Muscle of leg (tissue), 11 donors: Measurements from ENCODE around the gene ADCY6. TPM values are rescaled to one million over a fixed set of nuclear protein-coding genes. Genes with fewer than 3 reads are reported as not detected.

Experiments
- DNase-seq: peaks from one replicate; pipeline ENCODE4 v3.0.0; 2013
- H3K27ac ChIP-seq: one replicate; pipeline ENCODE4 v1.5.1; 2013; ENCODE audit warnings: mild to moderate bottlenecking, low read length, control low read depth
- H3K27me3 ChIP-seq: one replicate; pipeline ENCODE4 v1.6.1; 2013; ENCODE audit warnings: low read length; ENCODE audit not compliant: control insufficient read depth, insufficient read depth
- H3K36me3 ChIP-seq: one replicate; pipeline ENCODE4 v1.6.1; 2013; ENCODE audit warnings: low read length; ENCODE audit not compliant: control insufficient read depth, insufficient read depth
- H3K4me1 ChIP-seq: one replicate; pipeline ENCODE4 v1.6.1; 2013; ENCODE audit warnings: low read length; ENCODE audit not compliant: control insufficient read depth, insufficient read depth
- H3K4me3 ChIP-seq: one replicate; pipeline ENCODE4 v1.5.1; 2013; ENCODE audit warnings: low read length, control low read depth
- H3K9me3 ChIP-seq: replicated peaks from 2 replicates; pipeline ENCODE4 v1.6.1; 2013; ENCODE audit warnings: low read depth, low read length; ENCODE audit not compliant: control insufficient read depth
- WGBS: methylation state at CpG from one replicate; pipeline ENCODE4 v1.1.5; 2013; ENCODE audit warnings: missing lambda C conversion rate; ENCODE audit not compliant: insufficient coverage; 5-methylcytosine and 5-hydroxymethylcytosine counted together
- polyA plus RNA-seq, 8 donors: library from polyadenylated mRNA; unstranded; fragments of 120-200 nt; gene quantifications; one replicate each; pipeline versions ENCODE4 v1.2.1 to v1.2.3, GENCODE V29; 2013; ENCODE audit warnings: inconsistent platforms in 1 of 8, low replicate concordance in 1 of 8; ENCODE audit not compliant: insufficient read length in 8 of 8, insufficient read depth in 1 of 8
- total RNA-seq: library from RNA; stranded (reverse); fragments of 120-200 nt; gene quantifications from one replicate; pipeline ENCODE4 v1.2.4, GENCODE V29; 2013

ADCY6 gene
- total and polyA plus RNA-seq, 9 donors, result 25.6 to 46.0 (median 38.0) TPM

DNA sequence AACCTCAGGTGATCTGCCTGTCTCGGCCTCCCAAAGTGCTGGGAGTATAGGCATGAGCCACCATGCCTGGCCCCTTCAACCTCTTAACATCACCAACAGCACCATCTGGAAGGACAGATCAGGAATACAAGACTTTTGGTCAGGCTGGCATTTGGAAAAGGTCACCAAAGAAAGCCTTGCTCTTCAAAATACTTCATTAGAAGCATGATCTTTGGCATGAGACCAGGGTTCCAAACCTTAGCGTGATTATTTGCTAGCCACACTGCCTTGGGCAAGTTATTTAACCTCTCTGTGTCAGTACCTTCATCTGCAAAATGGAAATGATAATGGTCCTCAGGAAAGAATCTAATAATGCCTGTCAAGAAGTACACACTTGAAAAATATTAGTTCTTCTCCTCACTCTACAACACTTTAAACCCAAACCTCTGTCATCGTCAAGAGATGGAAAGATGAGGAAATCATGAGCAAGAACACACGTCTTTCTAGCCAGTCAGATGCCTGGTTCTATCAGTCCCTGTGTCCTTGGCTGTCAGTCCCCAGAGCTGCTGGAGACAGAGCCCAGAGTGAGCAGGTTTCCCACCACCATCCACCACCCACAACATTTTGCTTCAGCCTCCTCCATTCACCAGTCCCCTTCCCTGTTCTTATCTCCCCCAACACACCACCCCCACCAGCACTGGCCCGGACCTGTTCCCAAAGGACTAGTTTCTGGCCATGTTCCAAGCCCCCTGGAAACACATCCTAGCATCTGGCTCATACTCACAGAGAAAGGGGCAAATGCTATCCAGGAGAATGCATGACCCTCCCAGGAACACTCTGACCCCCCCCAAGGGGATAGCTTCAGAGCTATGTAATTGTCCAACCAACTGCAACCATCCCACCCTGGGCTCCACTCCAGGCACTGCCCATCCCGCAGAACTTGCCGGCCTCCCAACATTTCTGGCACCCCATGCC lies 2.0 kb downstream of the ADCY6 start:
- H3K27ac ChIP-seq, result peak overlapping the region; percentile 69
- 57% methylated on average over 6 of the region's 7 CpGs for WGBS
- no peaks in the 10 kb centered on the region for H3K27me3 ChIP-seq
- peaks cover 12% of the 10 kb centered on the region for H3K36me3 ChIP-seq
- peak overlapping the region; percentile 97 for H3K4me3 ChIP-seq
- H3K9me3 ChIP-seq, result no peaks in the 10 kb centered on the region
- H3K4me1 ChIP-seq, result peaks cover 25% of the 10 kb centered on the region
- DNase-seq, result no peak

DNA sequence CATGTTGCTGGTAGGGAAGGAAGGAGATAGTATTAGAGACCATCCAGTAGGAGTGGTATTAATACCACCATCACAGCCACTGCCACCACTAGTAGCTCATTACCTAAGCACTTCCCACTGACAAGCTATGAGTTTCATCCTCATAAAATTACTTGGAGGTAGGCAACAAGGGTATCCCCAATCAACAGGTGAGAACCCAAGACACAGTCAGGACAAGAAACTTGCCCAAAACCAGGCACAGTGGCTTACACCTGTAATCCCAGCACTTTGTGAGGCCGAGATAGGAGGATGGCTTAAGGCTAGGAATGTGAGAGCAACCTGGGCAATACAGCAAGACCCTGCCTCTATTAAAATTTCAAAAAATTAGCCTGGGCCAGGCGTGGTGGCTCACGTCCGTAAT lies 5.5 kb downstream of the ADCY6 start:
- no peak overlapping the region for H3K27ac ChIP-seq
- WGBS, result 85% methylated on average over 3 of the region's 4 CpGs
- H3K36me3 ChIP-seq, result peaks cover 30% of the 10 kb centered on the region
- H3K4me3 ChIP-seq, result no peak overlapping the region
- no peaks in the 10 kb centered on the region for H3K9me3 ChIP-seq
- peaks cover 41% of the 10 kb centered on the region for H3K4me1 ChIP-seq
- no peaks in the 10 kb centered on the region for H3K27me3 ChIP-seq
- DNase-seq, result no peak

DNA sequence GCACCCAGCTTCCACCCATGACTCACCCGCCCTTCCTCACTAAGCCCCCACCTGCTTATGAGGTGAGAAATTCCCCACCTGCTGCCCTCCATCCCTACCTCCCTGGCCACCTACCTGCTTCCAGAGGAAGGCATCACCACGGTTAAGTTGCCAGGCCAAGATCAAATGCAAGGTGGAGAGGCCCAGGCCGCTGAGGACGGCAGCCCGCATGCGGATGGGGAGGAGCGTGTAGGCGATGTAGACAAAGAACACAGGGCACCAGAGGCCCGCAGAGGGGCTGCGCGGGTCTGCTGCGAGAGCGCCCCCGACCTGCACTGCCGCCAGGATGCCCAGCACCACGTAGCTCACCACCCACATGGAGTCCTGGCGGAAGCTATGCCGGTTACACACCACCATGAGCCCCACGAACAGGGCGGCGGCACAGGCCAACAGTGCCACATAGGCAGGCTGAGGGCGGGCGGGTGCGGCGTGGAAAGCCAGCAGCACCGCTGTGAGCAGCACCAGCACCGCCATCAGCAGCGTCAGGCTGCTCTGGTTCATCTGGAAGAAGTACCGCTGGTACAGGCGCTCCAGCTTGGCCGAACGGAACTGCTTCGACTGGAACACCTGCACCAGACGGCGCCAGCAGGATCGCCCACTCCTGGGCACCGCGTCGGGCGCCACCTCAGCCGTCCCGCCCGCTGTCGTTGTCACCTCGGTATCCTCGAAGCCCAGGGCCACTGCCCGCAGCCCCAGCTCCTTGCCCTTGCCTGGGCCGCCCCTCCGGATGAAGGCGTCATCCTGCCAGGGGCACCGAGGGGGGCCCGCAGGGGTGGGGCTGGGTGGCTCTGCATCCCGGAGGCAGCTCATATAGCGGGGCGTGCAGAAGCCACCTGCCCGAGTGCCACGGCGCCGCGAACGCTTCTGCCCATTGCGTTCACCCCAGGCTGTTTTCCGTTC lies 6.2 kb downstream of the ADCY6 start:
- Histone ChIP-seq H3K36me3 (peaks cover 32% of the 10 kb centered on the region), H3K4me1 (peaks cover 34% of the 10 kb centered on the region), H3K9me3 (no peaks in the 10 kb centered on the region), H3K27ac (no peak overlapping the region), H3K4me3 (no peak overlapping the region), H3K27me3 (no peaks in the 10 kb centered on the region)
- no peak for DNase-seq
- WGBS, result 79% methylated on average over 48 of the region's 63 CpGs

DNA sequence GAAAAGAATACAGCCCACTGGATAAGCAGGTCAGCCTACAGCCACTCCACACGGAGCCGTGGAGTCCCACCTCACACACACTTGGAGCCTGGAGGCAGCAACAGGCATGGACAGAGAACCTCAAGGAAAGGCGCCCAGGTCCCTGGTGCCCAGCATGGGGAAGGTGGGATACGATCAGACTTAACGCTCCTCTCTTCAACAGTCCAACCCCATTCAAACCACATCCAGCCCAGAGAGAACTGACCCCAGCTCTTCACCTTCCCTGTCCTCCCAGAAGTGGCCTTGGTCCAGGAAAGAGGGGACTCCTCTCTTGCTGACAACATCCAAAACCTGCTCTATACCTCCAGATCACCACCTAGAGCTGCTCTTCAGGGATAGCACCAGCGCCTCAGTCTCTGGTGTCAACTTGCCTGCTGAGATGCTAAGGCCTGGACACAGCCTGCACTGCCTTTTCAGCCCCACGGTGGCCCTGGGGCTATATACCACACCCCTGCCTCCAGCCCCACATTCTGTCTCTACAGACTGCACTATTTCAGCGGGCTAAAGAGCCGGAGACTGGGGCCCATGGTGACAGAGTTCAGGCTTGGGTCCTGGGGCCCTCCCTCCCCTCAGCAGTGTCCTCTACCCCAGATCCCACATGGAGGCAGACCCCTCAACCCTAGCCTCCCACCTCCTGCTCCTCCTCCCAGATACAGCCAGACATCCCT lies 7.0 kb downstream of the ADCY6 start:
- Histone ChIP-seq H3K36me3 (peaks cover 36% of the 10 kb centered on the region), H3K27me3 (no peaks in the 10 kb centered on the region), H3K4me1 (peaks cover 26% of the 10 kb centered on the region), H3K4me3 (no peak overlapping the region), H3K9me3 (no peaks in the 10 kb centered on the region), H3K27ac (no peak overlapping the region)
- 70% methylated on average over 4 of the region's 9 CpGs for WGBS
- no peak for DNase-seq

DNA sequence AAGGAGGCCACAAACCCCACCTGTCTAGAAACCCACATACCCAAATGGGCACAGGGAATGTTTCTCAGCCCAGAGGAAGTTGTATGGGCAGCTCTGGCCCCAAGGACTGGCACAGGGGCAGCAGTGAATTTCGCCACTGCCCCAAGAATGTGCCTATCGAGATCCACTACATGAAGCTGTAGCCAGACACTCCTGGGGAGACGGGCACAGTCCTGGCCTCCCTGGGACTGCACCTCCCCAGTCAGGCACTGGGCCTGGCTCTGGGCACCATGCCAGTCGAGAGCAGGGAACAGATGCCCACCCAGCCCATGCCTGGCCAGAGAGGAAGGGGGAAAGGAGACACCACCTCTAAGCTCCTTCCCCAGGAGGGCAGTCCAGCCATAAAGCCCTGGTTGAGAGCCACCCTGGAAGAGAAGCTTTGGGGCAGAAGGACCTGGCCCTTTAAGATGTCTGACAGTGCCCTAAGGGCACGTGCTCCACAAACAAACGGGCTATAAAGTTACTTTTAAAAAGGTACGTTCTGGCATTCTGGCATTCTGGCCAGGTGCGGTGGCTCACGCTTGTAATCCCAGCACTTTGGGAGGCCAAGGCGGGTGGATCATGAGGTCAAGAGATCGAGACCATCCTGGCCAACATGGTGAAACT lies 8.4 kb downstream of the ADCY6 start:
- Histone ChIP-seq H3K4me1 (peaks cover 26% of the 10 kb centered on the region), H3K9me3 (no peaks in the 10 kb centered on the region), H3K4me3 (no peak overlapping the region), H3K27ac (peak overlapping the region; percentile 76), H3K27me3 (no peaks in the 10 kb centered on the region), H3K36me3 (peaks cover 49% of the 10 kb centered on the region)
- DNase-seq, result no peak
- 78% methylated on average over 8 of the region's 11 CpGs for WGBS

DNA sequence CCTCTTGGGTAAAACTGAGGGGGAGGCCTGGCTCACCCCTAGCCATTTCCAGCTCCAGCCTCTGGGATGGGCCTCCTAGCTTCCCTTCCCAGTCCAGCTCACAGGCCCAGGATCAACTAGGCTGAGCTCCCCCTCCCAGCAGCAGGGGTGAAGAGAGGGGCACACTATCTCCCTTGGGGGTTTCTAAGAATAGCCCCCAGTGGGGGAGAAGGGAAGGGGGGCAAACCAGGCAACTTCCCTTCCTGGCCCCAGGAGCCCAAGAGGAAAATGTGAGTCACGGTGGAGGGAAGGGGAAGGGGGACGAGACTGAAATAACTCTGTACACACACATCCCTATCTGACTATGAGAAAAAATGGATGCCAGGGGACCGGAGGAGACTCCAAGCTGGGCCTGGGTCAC lies 9.0 kb downstream of the ADCY6 start:
- no peaks in the 10 kb centered on the region for H3K9me3 ChIP-seq
- H3K4me3 ChIP-seq, result no peak overlapping the region
- H3K27ac ChIP-seq, result peak overlapping the region; percentile 76
- peak; percentile 87 for DNase-seq
- no CpG with 5 or more reads among the region's 3 CpGs for WGBS
- peaks cover 26% of the 10 kb centered on the region for H3K4me1 ChIP-seq
- no peaks in the 10 kb centered on the region for H3K27me3 ChIP-seq
- H3K36me3 ChIP-seq, result peaks cover 55% of the 10 kb centered on the region

DNA sequence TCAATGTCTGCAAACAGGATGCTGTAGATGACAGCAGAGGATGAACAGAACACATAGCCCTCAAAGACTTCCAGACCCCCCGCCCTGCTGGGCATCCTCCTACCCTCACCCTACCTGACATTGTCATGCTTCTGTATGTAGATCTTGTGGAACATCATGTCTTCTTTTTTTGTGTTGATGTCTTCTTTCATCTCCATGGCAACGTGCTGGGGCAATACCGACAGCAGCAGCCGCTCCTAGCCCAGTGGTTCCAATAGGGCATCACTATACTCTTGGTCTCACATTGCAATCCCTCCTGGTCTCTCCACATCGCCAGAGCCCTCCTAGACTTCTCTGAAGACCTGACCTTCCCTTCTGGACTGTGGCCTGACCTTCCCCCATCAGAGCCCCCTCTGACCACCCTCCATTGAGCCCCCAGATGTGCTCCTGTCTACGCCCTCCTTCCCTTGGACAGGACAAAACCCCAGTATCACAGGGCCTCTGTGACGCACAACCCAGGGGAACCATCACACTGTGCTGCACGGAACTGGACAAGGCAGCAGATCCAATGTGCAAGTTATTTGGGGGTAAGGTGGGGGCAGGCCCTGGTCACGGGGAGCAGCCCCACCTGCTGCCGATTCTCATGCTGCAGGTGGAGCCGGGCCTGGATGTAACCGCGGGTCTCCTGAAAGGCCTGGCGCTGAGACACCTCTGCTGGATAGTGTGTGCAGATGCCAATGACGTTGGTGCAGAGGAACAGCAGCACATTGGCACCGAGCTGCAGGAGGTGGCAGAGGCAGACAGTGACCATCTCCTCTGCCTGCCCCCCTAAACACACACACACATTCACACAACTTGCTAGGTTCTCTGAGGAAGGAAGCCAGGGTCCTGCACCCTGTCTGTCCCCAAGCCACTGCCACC lies 11.1 kb downstream of the ADCY6 start:
- 76% methylated on average over 11 of the region's 16 CpGs for WGBS
- Histone ChIP-seq H3K4me3 (no peak overlapping the region), H3K36me3 (peaks cover 73% of the 10 kb centered on the region), H3K27ac (no peak overlapping the region), H3K9me3 (no peaks in the 10 kb centered on the region), H3K27me3 (no peaks in the 10 kb centered on the region), H3K4me1 (peaks cover 26% of the 10 kb centered on the region)
- DNase-seq, result no peak

DNA sequence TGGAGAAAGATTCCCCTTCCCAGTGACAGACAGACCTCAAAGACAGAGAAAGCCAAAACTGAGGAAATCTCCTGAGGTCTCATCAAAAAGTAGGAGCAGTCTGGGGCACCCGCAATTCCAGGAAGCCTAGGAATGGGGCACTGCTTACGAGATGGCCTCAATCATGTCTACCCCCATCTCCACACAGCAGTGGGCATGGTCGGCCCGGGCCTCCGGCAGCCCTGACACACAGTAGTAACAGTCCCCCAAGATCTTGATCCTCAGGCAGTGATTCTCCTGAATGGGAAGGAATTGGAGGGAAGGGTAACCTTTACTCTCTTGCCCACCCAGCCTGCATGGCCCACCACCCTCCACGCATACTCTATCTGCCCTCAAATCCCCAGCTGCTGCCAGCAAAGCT lies 11.9 kb downstream of the ADCY6 start:
- Histone ChIP-seq H3K27me3 (no peaks in the 10 kb centered on the region), H3K4me1 (peaks cover 25% of the 10 kb centered on the region), H3K27ac (no peak overlapping the region), H3K4me3 (no peak overlapping the region), H3K36me3 (peaks cover 73% of the 10 kb centered on the region), H3K9me3 (no peaks in the 10 kb centered on the region)
- WGBS, result 92% methylated on average over 2 of the region's 6 CpGs
- DNase-seq, result no peak
